ENCODE measurements around the gene VSTM2L.

DNA sequence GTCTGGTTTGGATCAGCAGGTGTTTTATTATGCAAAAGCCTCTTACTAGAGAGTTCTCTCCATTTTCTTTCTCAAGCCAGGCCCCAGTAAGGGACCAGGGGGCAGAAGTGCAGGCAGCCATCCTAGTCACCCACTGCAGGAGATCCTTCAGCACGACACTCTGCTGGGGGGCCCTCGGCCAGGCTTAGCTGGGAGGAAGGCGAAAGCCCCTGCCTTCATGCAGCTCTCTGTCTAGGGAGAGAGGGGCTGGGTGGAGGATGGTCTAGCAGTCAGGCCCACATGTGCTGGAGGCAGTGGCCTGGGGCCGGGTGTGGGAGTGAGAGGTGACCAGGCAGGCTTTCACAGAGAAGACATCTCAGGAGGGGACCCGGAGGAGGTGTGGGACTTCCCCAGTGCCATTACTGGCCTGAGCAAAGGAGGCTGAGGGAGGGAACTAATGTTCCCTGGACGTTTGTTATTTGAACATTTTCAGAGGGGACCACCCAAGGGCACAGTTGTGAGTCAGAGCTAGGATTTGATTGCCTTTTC, 33.5 kb upstream of the VSTM2L start:
- TF ChIP-seq EZH2 (IDR thresholded peaks at IDR 0.05; ENCODE audit: borderline replicate concordance, insufficient read depth, low read length, poor library complexity, severe bottlenecking) (no peak), SMC3 (conservative IDR thresholded peaks at IDR 0.05; ENCODE audit: poor library complexity) (no peak), CTCF (IDR thresholded peaks at IDR 0.05; ENCODE audit: poor library complexity, severe bottlenecking) (no peak)
